IMR-90 (cell line): ENCODE data around the gene ZNF263. TPM values are rescaled to one million over a fixed set of nuclear protein-coding genes. Genes with fewer than 3 reads are reported as not detected.

ENCODE experiments used
- ATAC-seq: fragments of 200-7000 bp; cut with Tn5 transposase; 2 replicates; pipeline ENCODE4 v1.9.1; 2020; ENCODE audit warnings: low read depth, mild to moderate bottlenecking, moderate library complexity
- BruUV-seq: library from RNA; stranded (reverse); fragments of 400-500 nt; replicated peaks from 2 replicates; lab custom pipeline; 2021; lab: Mats Ljungman, UMichigan
- CTCF ChIA-PET: fragments of 300-600 bp; formaldehyde crosslinking; extraction: SDS; loops from one replicate; lab custom pipeline; 2021; ENCODE audit warnings: antibody characterized with exemption; lab: Yijun Ruan, JAX
- POLR2A ChIA-PET: fragments of 300-600 bp; sonication (Branson Sonifier 250); formaldehyde crosslinking; loops from one replicate; lab custom pipeline; 2022; ENCODE audit warnings: antibody characterized with exemption; ENCODE audit not compliant: unreplicated experiment; lab: Charles Lee
- DNase-seq: peaks from one replicate; pipeline ENCODE4 v3.0.0; 2013
- H2AFZ ChIP-seq: replicated peaks from 2 replicates; pipeline ENCODE3; 2013; ENCODE audit warnings: low read length, mild to moderate bottlenecking; ENCODE audit not compliant: poor library complexity
- H2AK5ac ChIP-seq: 2 replicates; pipeline ENCODE4 v1.6.1; 2013; ENCODE audit warnings: low read depth, low read length, inconsistent platforms
- H2AK9ac ChIP-seq: replicated peaks from 2 replicates; pipeline ENCODE3; 2013; ENCODE audit warnings: mild to moderate bottlenecking, low read depth, low read length, moderate library complexity; ENCODE audit not compliant: poor library complexity
- H2BK120ac ChIP-seq: 2 replicates; pipeline ENCODE4 v1.6.1; 2013; ENCODE audit warnings: low read depth, low read length, inconsistent platforms
- H2BK15ac ChIP-seq: 3 replicates; pipeline ENCODE4 v1.6.1; 2013; ENCODE audit warnings: low read depth, low read length, inconsistent platforms
- H2BK20ac ChIP-seq: 2 replicates; pipeline ENCODE4 v1.6.1; 2013; ENCODE audit warnings: low read depth, mild to moderate bottlenecking, inconsistent platforms, low read length, moderate library complexity
- H2BK5ac ChIP-seq: 2 replicates; pipeline ENCODE4 v1.6.1; 2013; ENCODE audit warnings: mild to moderate bottlenecking, low read depth, low read length, inconsistent platforms; ENCODE audit not compliant: poor library complexity, severe bottlenecking
- H3K14ac ChIP-seq: replicated peaks from 2 replicates; pipeline ENCODE4 v1.6.1; 2013; ENCODE audit warnings: low read depth, low read length, inconsistent platforms
- H3K18ac ChIP-seq: 2 replicates; pipeline ENCODE4 v1.6.1; 2013; ENCODE audit warnings: low read depth, low read length, control low read depth
- H3K23ac ChIP-seq: 2 replicates; pipeline ENCODE4 v1.6.1; 2013; ENCODE audit warnings: low read depth, low read length, inconsistent platforms
- H3K27ac ChIP-seq: 2 replicates; pipeline ENCODE4 v1.5.1; 2013; ENCODE audit warnings: mild to moderate bottlenecking, control low read depth, low read length; ENCODE audit not compliant: insufficient read depth
- H3K27me3 ChIP-seq: 2 replicates; pipeline ENCODE4 v1.6.1; 2013; ENCODE audit warnings: low read length; ENCODE audit not compliant: control insufficient read depth, insufficient read depth
- H3K36me3 ChIP-seq: 2 replicates; pipeline ENCODE4 v1.6.1; 2013; ENCODE audit warnings: low read length, mixed read lengths; ENCODE audit not compliant: control insufficient read depth, insufficient read depth
- H3K4ac ChIP-seq: 2 replicates; pipeline ENCODE4 v1.6.1; 2013; ENCODE audit warnings: low read depth, low read length, inconsistent platforms
- H3K4me1 ChIP-seq: 2 replicates; pipeline ENCODE4 v1.6.1; 2013; ENCODE audit warnings: low read length, mixed read lengths; ENCODE audit not compliant: control insufficient read depth, insufficient read depth
- H3K4me2 ChIP-seq: 2 replicates; pipeline ENCODE4 v1.6.1; 2013; ENCODE audit warnings: low read depth, mild to moderate bottlenecking, control low read depth, low read length, moderate library complexity
- H3K4me3 ChIP-seq: 2 replicates; pipeline ENCODE4 v1.5.1; 2013; ENCODE audit warnings: low read depth, mild to moderate bottlenecking, control low read depth, low read length, moderate library complexity; ENCODE audit not compliant: insufficient read depth
- H3K56ac ChIP-seq: 2 replicates; pipeline ENCODE4 v1.6.1; 2013; ENCODE audit warnings: low read length, inconsistent platforms; ENCODE audit not compliant: insufficient read depth; ENCODE audit errors: extremely low read depth
- H3K79me1 ChIP-seq, 2 experiments: 2 replicates each; pipeline ENCODE4 v1.6.1; 2013; ENCODE audit warnings: low read length in 2 of 2, inconsistent platforms in 1 of 2, low read depth in 1 of 2
- H3K9ac ChIP-seq: 2 replicates; pipeline ENCODE4 v1.6.1; 2013; ENCODE audit warnings: low read depth, low read length, control low read depth
- H3K9me1 ChIP-seq: 2 replicates; pipeline ENCODE4 v1.6.1; 2013; ENCODE audit warnings: low read length, inconsistent platforms; ENCODE audit not compliant: insufficient read depth
- H3K9me3 ChIP-seq: 2 replicates; pipeline ENCODE4 v1.6.1; 2013; ENCODE audit warnings: low read length; ENCODE audit not compliant: control insufficient read depth, insufficient read depth
- H4K20me1 ChIP-seq: 2 replicates; pipeline ENCODE4 v1.6.1; 2013; ENCODE audit warnings: low read length, inconsistent platforms; ENCODE audit not compliant: insufficient read depth
- H4K5ac ChIP-seq: 2 replicates; pipeline ENCODE4 v1.6.1; 2013; ENCODE audit warnings: mild to moderate bottlenecking, low read depth, low read length, control low read depth
- H4K8ac ChIP-seq, 2 experiments: 2 replicates each; pipeline ENCODE4 v1.6.1; 2013; ENCODE audit warnings: low read depth in 2 of 2, low read length in 2 of 2, control low read depth in 1 of 2, inconsistent platforms in 1 of 2
- H4K91ac ChIP-seq: 2 replicates; pipeline ENCODE4 v1.6.1; 2013; ENCODE audit warnings: low read depth, low read length, inconsistent platforms; ENCODE audit not compliant: insufficient read depth
- BHLHE40 ChIP-seq: fragments of 150-350 bp; IDR thresholded peaks from 2 replicates; pipeline ENCODE4 v1.6.1; 2016; ENCODE audit warnings: mild to moderate bottlenecking, low read depth, low read length
- CEBPB ChIP-seq: IDR thresholded peaks from 2 replicates; pipeline ENCODE4 v1.6.1; 2012; ENCODE audit warnings: low read depth, low read length, improper control_type of control experiment
- CHD1 ChIP-seq: IDR thresholded peaks from 2 replicates; pipeline ENCODE4 v1.6.1; 2012; ENCODE audit warnings: low read depth, low read length, improper control_type of control experiment
- FOS ChIP-seq: fragments of 150-350 bp; IDR thresholded peaks from 2 replicates; pipeline ENCODE4 v1.6.1; 2016; ENCODE audit warnings: low read depth, low read length
- MAFK ChIP-seq: IDR thresholded peaks from 2 replicates; pipeline ENCODE4 v1.6.1; 2012; ENCODE audit warnings: low read depth, low read length, improper control_type of control experiment
- MAZ ChIP-seq: IDR thresholded peaks from 2 replicates; pipeline ENCODE4 v1.6.1; 2012; ENCODE audit warnings: low read depth, mild to moderate bottlenecking, low read length, improper control_type of control experiment, moderate library complexity, borderline replicate concordance
- MXI1 ChIP-seq: IDR thresholded peaks from 2 replicates; pipeline ENCODE4 v1.6.1; 2012; ENCODE audit warnings: low read depth, mild to moderate bottlenecking, low read length, moderate library complexity, borderline replicate concordance
- NFE2L2 ChIP-seq: fragments of 150-350 bp; IDR thresholded peaks from 2 replicates; pipeline ENCODE4 v1.6.1; 2016; ENCODE audit warnings: low read depth, mild to moderate bottlenecking, low read length
- POLR2A ChIP-seq: IDR thresholded peaks from 2 replicates; pipeline ENCODE4 v1.6.1; 2012; ENCODE audit warnings: mild to moderate bottlenecking, low read depth, low read length
- RAD21 ChIP-seq: IDR thresholded peaks from 2 replicates; pipeline ENCODE4 v1.6.1; 2012; ENCODE audit warnings: low read length, improper control_type of control experiment
- RCOR1 ChIP-seq: IDR thresholded peaks from 2 replicates; pipeline ENCODE4 v1.6.1; 2012; ENCODE audit warnings: mild to moderate bottlenecking, low read length, improper control_type of control experiment; ENCODE audit not compliant: insufficient replicate concordance
- RFX5 ChIP-seq: IDR thresholded peaks from 2 replicates; pipeline ENCODE4 v1.8.0; 2012; ENCODE audit warnings: low read depth, mild to moderate bottlenecking, low read length, moderate library complexity
- SMC3 ChIP-seq: fragments of 150-350 bp; IDR thresholded peaks from 2 replicates; pipeline ENCODE4 v1.6.1; 2016; ENCODE audit warnings: low read depth, mild to moderate bottlenecking, antibody characterized with exemption, low read length, moderate library complexity
- WGBS, 2 experiments: methylation state at CpG; one replicate each; pipeline versions ENCODE4 v1.1.5 to v1.1.7; 2013; ENCODE audit warnings: missing lambda C conversion rate in 2 of 2; ENCODE audit not compliant: insufficient read length in 1 of 2; ENCODE audit errors: extremely low coverage in 2 of 2; 5-methylcytosine and 5-hydroxymethylcytosine counted together
- dilution Hi-C: fragments of 300-500 bp; cut with HindIII; formaldehyde crosslinking; loops from one replicate; pipeline ENCODE4 v1.14.3; 2018; ENCODE audit warnings: low sequenced_read_pairs; ENCODE audit not compliant: unreplicated experiment
- in situ Hi-C: fragments of 300-500 bp; cut with MboI; formaldehyde crosslinking; loops from 3 replicates; pipeline ENCODE4 v1.14.3; 2019; ENCODE audit warnings: low sequenced_read_pairs, inconsistent platforms, mixed read lengths
- intact Hi-C: fragments of 100-400 bp; cut with micrococcal nuclease; formaldehyde crosslinking; loops from 2 replicates; pipeline ENCODE4 v1.10.0; 2022
- polyA plus RNA-seq, 3 experiments: library from polyadenylated mRNA; depleted of rRNA; stranded (reverse); fragments of >200 nt; gene quantifications; 2 replicates each; pipeline ENCODE4 v1.2.3, GENCODE V29; 2012; ENCODE audit warnings: low replicate concordance in 1 of 3
- total RNA-seq: library from RNA; depleted of rRNA; stranded (reverse); fragments of >200 nt; gene quantifications from 2 replicates; pipeline ENCODE4 v1.2.3, GENCODE V29; 2012
- TF ChIP-seq, protein P1 (sequence below): fragments of 150-350 bp; IDR thresholded peaks from 2 replicates; pipeline ENCODE4 v1.6.1; 2017; ENCODE audit warnings: mild to moderate bottlenecking, antibody characterized with exemption, low read length, low read depth
- TF ChIP-seq, protein P2 (sequence below): conservative IDR thresholded peaks from 2 replicates; pipeline ENCODE4 v1.5.1; 2012; ENCODE audit warnings: mild to moderate bottlenecking, low read depth, low read length, improper control_type of control experiment
- TF ChIP-seq, protein P3 (sequence below): fragments of 150-350 bp; IDR thresholded peaks from 2 replicates; pipeline ENCODE4 v1.6.1; 2016; ENCODE audit warnings: low read depth, mild to moderate bottlenecking, low read length, moderate library complexity, borderline replicate concordance

The ZNF263 gene
- total and polyA plus RNA-seq, 2 of the 4 experiments (the other 2 are of a cell fraction), result 20.8 to 40.3 TPM

DNA sequence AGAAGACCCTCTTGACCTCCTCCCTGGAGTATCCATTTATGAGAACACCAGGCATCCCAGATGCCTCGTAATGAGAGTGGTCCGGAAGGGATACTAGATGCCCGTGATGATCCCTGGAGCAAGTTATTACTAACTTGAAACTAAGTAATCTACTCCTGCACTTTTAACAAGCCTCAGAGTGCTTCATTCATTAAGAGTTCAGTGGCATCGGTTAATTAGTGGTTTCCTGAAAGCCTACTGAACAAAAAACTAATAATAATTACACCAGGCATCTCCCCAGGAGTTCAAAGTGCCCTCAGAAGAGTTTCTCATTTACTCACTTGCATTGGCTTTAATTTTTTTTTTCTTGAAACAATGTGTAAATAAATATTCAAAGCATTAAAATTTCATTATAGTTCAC lies 44.2 kb downstream of the ZNF263 start:
- H3K9me3 ChIP-seq, result peaks cover 10% of the 10 kb centered on the region
- no TSS peak for BruUV-seq
- no peak overlapping the region for H3K18ac ChIP-seq
- H4K20me1 ChIP-seq, result no peaks in the 10 kb centered on the region
- POLR2A ChIA-PET, result no interaction called here
- ATAC-seq (no peak), DNase-seq (no peak)
- H3K9ac ChIP-seq, result no peak overlapping the region
- no peak overlapping the region for H2AK9ac ChIP-seq
- CTCF ChIA-PET, result no interaction called here
- H3K14ac ChIP-seq, result no peak overlapping the region
- H3K27me3 ChIP-seq, result no peaks in the 10 kb centered on the region
- dilution Hi-C loops, result no loop called here
- no peak overlapping the region for H3K27ac ChIP-seq
- H3K9me1 ChIP-seq, result no peaks in the 10 kb centered on the region
- H4K5ac ChIP-seq, result no peak overlapping the region
- no peak overlapping the region for H2BK120ac ChIP-seq
- no peak overlapping the region for H3K4me3 ChIP-seq
- H4K91ac ChIP-seq, result no peak overlapping the region
- H2BK5ac ChIP-seq, result no peak overlapping the region
- no CpG with 5 or more reads among the region's 4 CpGs for WGBS, 2 experiments
- no peak overlapping the region for H3K4ac ChIP-seq
- no peak overlapping the region for H3K23ac ChIP-seq
- H2BK15ac ChIP-seq, result no peak overlapping the region
- H3K56ac ChIP-seq, result no peak overlapping the region
- in situ Hi-C loops, result no loop called here
- H2AFZ ChIP-seq, result no peak overlapping the region
- TF ChIP-seq RCOR1, result no peak
- TF ChIP-seq CHD1, result no peak
- TF ChIP-seq BHLHE40, result no peak
- TF ChIP-seq, protein P1, sequence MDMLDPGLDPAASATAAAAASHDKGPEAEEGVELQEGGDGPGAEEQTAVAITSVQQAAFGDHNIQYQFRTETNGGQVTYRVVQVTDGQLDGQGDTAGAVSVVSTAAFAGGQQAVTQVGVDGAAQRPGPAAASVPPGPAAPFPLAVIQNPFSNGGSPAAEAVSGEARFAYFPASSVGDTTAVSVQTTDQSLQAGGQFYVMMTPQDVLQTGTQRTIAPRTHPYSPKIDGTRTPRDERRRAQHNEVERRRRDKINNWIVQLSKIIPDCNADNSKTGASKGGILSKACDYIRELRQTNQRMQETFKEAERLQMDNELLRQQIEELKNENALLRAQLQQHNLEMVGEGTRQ, result no peak
- no peak for TF ChIP-seq POLR2A
- TF ChIP-seq FOS, result no peak
- no peak for TF ChIP-seq RFX5
- TF ChIP-seq MAFK, result no peak
- TF ChIP-seq CEBPB, result no peak
- TF ChIP-seq, protein P2, sequence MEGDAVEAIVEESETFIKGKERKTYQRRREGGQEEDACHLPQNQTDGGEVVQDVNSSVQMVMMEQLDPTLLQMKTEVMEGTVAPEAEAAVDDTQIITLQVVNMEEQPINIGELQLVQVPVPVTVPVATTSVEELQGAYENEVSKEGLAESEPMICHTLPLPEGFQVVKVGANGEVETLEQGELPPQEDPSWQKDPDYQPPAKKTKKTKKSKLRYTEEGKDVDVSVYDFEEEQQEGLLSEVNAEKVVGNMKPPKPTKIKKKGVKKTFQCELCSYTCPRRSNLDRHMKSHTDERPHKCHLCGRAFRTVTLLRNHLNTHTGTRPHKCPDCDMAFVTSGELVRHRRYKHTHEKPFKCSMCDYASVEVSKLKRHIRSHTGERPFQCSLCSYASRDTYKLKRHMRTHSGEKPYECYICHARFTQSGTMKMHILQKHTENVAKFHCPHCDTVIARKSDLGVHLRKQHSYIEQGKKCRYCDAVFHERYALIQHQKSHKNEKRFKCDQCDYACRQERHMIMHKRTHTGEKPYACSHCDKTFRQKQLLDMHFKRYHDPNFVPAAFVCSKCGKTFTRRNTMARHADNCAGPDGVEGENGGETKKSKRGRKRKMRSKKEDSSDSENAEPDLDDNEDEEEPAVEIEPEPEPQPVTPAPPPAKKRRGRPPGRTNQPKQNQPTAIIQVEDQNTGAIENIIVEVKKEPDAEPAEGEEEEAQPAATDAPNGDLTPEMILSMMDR, result no peak
- TF ChIP-seq NFE2L2, result no peak
- TF ChIP-seq RAD21, result no peak
- no peak for TF ChIP-seq MAZ
- no peak for TF ChIP-seq MXI1
- TF ChIP-seq SMC3, result no peak
- TF ChIP-seq, protein P3, sequence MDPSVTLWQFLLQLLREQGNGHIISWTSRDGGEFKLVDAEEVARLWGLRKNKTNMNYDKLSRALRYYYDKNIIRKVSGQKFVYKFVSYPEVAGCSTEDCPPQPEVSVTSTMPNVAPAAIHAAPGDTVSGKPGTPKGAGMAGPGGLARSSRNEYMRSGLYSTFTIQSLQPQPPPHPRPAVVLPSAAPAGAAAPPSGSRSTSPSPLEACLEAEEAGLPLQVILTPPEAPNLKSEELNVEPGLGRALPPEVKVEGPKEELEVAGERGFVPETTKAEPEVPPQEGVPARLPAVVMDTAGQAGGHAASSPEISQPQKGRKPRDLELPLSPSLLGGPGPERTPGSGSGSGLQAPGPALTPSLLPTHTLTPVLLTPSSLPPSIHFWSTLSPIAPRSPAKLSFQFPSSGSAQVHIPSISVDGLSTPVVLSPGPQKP, result no peak
- no peaks in the 10 kb centered on the region for H3K36me3 ChIP-seq
- H4K8ac ChIP-seq, result no peak overlapping the region
- H2BK20ac ChIP-seq, result no peak overlapping the region
- intact Hi-C loops, result no loop called here
- no peak overlapping the region for H2AK5ac ChIP-seq
- H3K4me1 ChIP-seq, result no peaks in the 10 kb centered on the region
- H3K4me2 ChIP-seq, result no peak overlapping the region
- no peaks in the 10 kb centered on the region for H3K79me1 ChIP-seq
